ENCODE results near the gene PPT1.

GRCh38 chr1:40049725-40050124, 47.3 kb downstream of the PPT1 start:
- TF ChIP-seq NFE2L1 (CRISPR knock-in tag; IDR thresholded peaks at IDR 0.05) (no peak), ZNF671 (CRISPR knock-in tag; IDR thresholded peaks at IDR 0.05) (no peak), ETV6 (CRISPR knock-in tag; IDR thresholded peaks at IDR 0.05) (no peak), MYBL2 (CRISPR knock-in tag; IDR thresholded peaks at IDR 0.05) (no peak), ZNF232 (CRISPR knock-in tag; IDR thresholded peaks at IDR 0.05) (no peak), CBFB (CRISPR knock-in tag; IDR thresholded peaks at IDR 0.05; ENCODE audit: low read depth) (no peak), ZNF317 (CRISPR knock-in tag; IDR thresholded peaks at IDR 0.05; ENCODE audit: borderline replicate concordance, low read depth) (no peak), SP1 (CRISPR knock-in tag; conservative IDR thresholded peaks at IDR 0.05) (no peak)
- TF ChIP-seq, protein P1, sequence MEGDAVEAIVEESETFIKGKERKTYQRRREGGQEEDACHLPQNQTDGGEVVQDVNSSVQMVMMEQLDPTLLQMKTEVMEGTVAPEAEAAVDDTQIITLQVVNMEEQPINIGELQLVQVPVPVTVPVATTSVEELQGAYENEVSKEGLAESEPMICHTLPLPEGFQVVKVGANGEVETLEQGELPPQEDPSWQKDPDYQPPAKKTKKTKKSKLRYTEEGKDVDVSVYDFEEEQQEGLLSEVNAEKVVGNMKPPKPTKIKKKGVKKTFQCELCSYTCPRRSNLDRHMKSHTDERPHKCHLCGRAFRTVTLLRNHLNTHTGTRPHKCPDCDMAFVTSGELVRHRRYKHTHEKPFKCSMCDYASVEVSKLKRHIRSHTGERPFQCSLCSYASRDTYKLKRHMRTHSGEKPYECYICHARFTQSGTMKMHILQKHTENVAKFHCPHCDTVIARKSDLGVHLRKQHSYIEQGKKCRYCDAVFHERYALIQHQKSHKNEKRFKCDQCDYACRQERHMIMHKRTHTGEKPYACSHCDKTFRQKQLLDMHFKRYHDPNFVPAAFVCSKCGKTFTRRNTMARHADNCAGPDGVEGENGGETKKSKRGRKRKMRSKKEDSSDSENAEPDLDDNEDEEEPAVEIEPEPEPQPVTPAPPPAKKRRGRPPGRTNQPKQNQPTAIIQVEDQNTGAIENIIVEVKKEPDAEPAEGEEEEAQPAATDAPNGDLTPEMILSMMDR (IDR thresholded peaks at IDR 0.05) = no peak
